Vagina (tissue), 2 donors: ENCODE results near the gene EPHB1.

Source experiments
- POLR2A ChIP-seq, 2 donors: fragments of 450-650 bp; IDR thresholded peaks; one replicate each; pipeline ENCODE4 v1.6.1; 2017; ENCODE audit warnings: antibody characterized with exemption in 2 of 2, mild to moderate bottlenecking in 2 of 2, moderate library complexity in 2 of 2
- TF ChIP-seq, protein P1 (sequence below), 3 experiments: fragments of 450-650 bp in 2 of 3; fragments of 200-600 bp in 1 of 3; sonication (generic) in 1 of 3; IDR thresholded peaks; one replicate each; pipeline ENCODE4 v1.5.1; 2017 to 2019; ENCODE audit warnings: antibody characterized with exemption in 3 of 3, mild to moderate bottlenecking in 2 of 3, moderate library complexity in 2 of 3

- no peak for TF ChIP-seq POLR2A (IDR thresholded peaks at IDR 0.05)
- TF ChIP-seq, protein P1, sequence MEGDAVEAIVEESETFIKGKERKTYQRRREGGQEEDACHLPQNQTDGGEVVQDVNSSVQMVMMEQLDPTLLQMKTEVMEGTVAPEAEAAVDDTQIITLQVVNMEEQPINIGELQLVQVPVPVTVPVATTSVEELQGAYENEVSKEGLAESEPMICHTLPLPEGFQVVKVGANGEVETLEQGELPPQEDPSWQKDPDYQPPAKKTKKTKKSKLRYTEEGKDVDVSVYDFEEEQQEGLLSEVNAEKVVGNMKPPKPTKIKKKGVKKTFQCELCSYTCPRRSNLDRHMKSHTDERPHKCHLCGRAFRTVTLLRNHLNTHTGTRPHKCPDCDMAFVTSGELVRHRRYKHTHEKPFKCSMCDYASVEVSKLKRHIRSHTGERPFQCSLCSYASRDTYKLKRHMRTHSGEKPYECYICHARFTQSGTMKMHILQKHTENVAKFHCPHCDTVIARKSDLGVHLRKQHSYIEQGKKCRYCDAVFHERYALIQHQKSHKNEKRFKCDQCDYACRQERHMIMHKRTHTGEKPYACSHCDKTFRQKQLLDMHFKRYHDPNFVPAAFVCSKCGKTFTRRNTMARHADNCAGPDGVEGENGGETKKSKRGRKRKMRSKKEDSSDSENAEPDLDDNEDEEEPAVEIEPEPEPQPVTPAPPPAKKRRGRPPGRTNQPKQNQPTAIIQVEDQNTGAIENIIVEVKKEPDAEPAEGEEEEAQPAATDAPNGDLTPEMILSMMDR (IDR thresholded peaks at IDR 0.05) = no peak
Measured at GRCh38 chr3:134933997-134934396, 138.9 kb downstream of the EPHB1 start.
